Cardiac fibroblast (primary cell): ENCODE results near the gene DDIT3.
"Not testable (repeated sequence)": the region's sequence is repeated elsewhere in the genome, so short reads cannot be mapped to it uniquely, and the experiment has no call there.

Source experiments
- DNase-seq, 2 donors: peaks; one replicate each; pipeline versions ENCODE4 v3.0.0 to v3.0.0-alpha.2; 2010; ENCODE audit warnings: low read depth in 2 of 2
- H3K4me3 ChIP-seq, 2 donors: replicated peaks in 1 of 2; 1 replicate in 1 of 2; 2 replicates in 1 of 2; pipeline ENCODE4 v1.5.1; 2011; ENCODE audit warnings: low read depth in 2 of 2, low read length in 2 of 2, mild to moderate bottlenecking in 2 of 2, moderate library complexity in 1 of 2
- CTCF ChIP-seq: IDR thresholded peaks from one replicate; pipeline ENCODE4 v1.5.1; 2011; ENCODE audit warnings: low read depth, mild to moderate bottlenecking, low read length, inconsistent platforms

Gene DDIT3

GRCh38 chr12:57513266-57513665 lies 7.0 kb downstream of the DDIT3 start:
- no peak overlapping the region for H3K4me3 ChIP-seq
- no peak for DNase-seq
- no peak for TF ChIP-seq CTCF

- no peak overlapping the region for H3K4me3 ChIP-seq
- no peak for DNase-seq
- TF ChIP-seq CTCF = no peak
Observed at GRCh38 chr12:57512665-57513064, 7.6 kb downstream of the DDIT3 start.

GRCh38 chr12:57511588-57512325 lies 8.6 kb downstream of the DDIT3 start:
- H3K4me3 ChIP-seq = no peak overlapping the region
- TF ChIP-seq CTCF = no peak
- DNase-seq = no peak

- H3K4me3 ChIP-seq = no peak overlapping the region
- TF ChIP-seq CTCF = no peak
Observed at GRCh38 chr12:57511161-57511560, 9.2 kb downstream of the DDIT3 start.

GRCh38 chr12:57507796-57508195 lies 12.5 kb downstream of the DDIT3 start:
- not testable (repeated sequence) for H3K4me3 ChIP-seq, DNase-seq

More at GRCh38 chr12:57511161-57511560, 9.2 kb downstream of the DDIT3 start:
- no peak for DNase-seq

GRCh38 chr12:57506541-57506940 lies 13.8 kb downstream of the DDIT3 start:
- not testable (repeated sequence) for DNase-seq, H3K4me3 ChIP-seq

GRCh38 chr12:57502311-57502969 lies 17.9 kb downstream of the DDIT3 start:
- not testable (repeated sequence) for DNase-seq, H3K4me3 ChIP-seq

- TF ChIP-seq CTCF = no peak
- no peak overlapping the region for H3K4me3 ChIP-seq
- DNase-seq = no peak
Observed at GRCh38 chr12:57500213-57500612, 20.1 kb downstream of the DDIT3 start.
